SK-N-MC (cell line): Measurements from ENCODE around the gene JDP2.

Source experiments
- DNase-seq: peaks from one replicate; pipeline ENCODE4 v3.0.0-alpha.2; 2011; ENCODE audit warnings: low read depth, low spot score
- H3K27ac ChIP-seq: fragments of 200-600 bp; sonication (generic); 2 replicates; pipeline ENCODE4 v1.5.1; 2016; ENCODE audit warnings: mixed run types
- H3K36me3 ChIP-seq: fragments of 200-600 bp; sonication (generic); 2 replicates; pipeline ENCODE4 v1.6.1; 2017; ENCODE audit warnings: antibody characterized with exemption, low read length, mixed read lengths; ENCODE audit not compliant: insufficient read depth
- H3K4me3 ChIP-seq: fragments of 200-600 bp; sonication (generic); 2 replicates; pipeline ENCODE4 v1.5.1; 2016
- H3K9ac ChIP-seq: fragments of 200-600 bp; sonication (generic); 2 replicates; pipeline ENCODE4 v1.8.0; 2017; ENCODE audit warnings: mixed run types, mixed read lengths; ENCODE audit not compliant: insufficient read length
- H3K9me3 ChIP-seq: fragments of 200-600 bp; sonication (generic); 2 replicates; pipeline ENCODE4 v1.6.1; 2017; ENCODE audit warnings: low read depth, mild to moderate bottlenecking, antibody characterized with exemption, low read length, moderate library complexity, mixed read lengths
- EZH2 ChIP-seq: fragments of 200-600 bp; sonication (generic); IDR thresholded peaks from one replicate; pipeline ENCODE4 v1.6.1; 2017; ENCODE audit warnings: antibody characterized with exemption
- FOXP2 ChIP-seq: optimal IDR thresholded peaks from 2 replicates; pipeline ENCODE3; 2011; ENCODE audit warnings: mild to moderate bottlenecking, moderate library complexity; ENCODE audit not compliant: insufficient read depth; ENCODE audit errors: extremely low read length, control extremely low read depth
- POLR2AphosphoS5 ChIP-seq: IDR thresholded peaks from 2 replicates; pipeline ENCODE4 v1.6.1; 2012; ENCODE audit warnings: mild to moderate bottlenecking, low read depth, low read length, borderline replicate concordance

JDP2 gene

GRCh38 chr14:75391953-75392352 lies 35.9 kb upstream of the JDP2 start:
- no peaks in the 10 kb centered on the region for H3K36me3 ChIP-seq
- H3K27ac ChIP-seq: no peak overlapping the region
- H3K4me3 ChIP-seq: no peak overlapping the region

GRCh38 chr14:75392686-75393641 lies 34.9 kb upstream of the JDP2 start:
- no peak for DNase-seq
- TF ChIP-seq EZH2 (no peak), POLR2AphosphoS5 (no peak), FOXP2 (no peak)
- H3K9ac ChIP-seq: no peak overlapping the region

More at GRCh38 chr14:75391953-75392352, 35.9 kb upstream of the JDP2 start:
- no peak for TF ChIP-seq FOXP2
- TF ChIP-seq EZH2: no peak
- TF ChIP-seq POLR2AphosphoS5: no peak
- no peak overlapping the region for H3K9ac ChIP-seq
- H3K9me3 ChIP-seq: no peaks in the 10 kb centered on the region
- no peak for DNase-seq

DNA sequence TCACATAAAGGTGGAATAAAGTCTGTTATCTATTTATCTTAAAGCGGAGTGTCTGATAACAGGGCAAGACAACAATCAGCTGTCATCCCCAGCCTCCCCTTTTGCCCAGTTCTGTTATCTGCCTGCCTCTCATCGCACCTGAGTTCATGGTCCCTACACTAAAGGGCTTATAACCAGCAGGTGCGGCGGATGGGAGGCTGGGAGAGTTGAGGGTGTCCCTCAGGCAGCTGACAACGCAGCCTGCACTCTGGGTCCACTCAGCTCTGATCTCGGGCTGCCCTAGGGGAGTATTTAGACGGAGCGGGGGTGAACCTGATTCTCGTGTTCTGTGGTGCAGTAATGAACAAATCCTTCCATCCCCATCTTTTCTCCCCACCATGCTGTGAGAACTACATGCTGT lies 34.0 kb upstream of the JDP2 start:
- no peak for DNase-seq
- TF ChIP-seq FOXP2 (no peak), POLR2AphosphoS5 (no peak), EZH2 (no peak)

More at GRCh38 chr14:75392686-75393641, 34.9 kb upstream of the JDP2 start:
- Histone ChIP-seq H3K36me3 (no peaks in the 10 kb centered on the region), H3K27ac (no peak overlapping the region), H3K9me3 (no peaks in the 10 kb centered on the region), H3K4me3 (no peak overlapping the region)

GRCh38 chr14:75395862-75396261 lies 32.0 kb upstream of the JDP2 start:
- no peaks in the 10 kb centered on the region for H3K36me3 ChIP-seq
- no peak for DNase-seq
- TF ChIP-seq POLR2AphosphoS5 (no peak), FOXP2 (no peak), EZH2 (no peak)

More for the DNA sequence above, 34.0 kb upstream of the JDP2 start:
- Histone ChIP-seq H3K27ac (no peak overlapping the region), H3K36me3 (no peaks in the 10 kb centered on the region), H3K9me3 (no peaks in the 10 kb centered on the region), H3K9ac (no peak overlapping the region), H3K4me3 (no peak overlapping the region)

DNA sequence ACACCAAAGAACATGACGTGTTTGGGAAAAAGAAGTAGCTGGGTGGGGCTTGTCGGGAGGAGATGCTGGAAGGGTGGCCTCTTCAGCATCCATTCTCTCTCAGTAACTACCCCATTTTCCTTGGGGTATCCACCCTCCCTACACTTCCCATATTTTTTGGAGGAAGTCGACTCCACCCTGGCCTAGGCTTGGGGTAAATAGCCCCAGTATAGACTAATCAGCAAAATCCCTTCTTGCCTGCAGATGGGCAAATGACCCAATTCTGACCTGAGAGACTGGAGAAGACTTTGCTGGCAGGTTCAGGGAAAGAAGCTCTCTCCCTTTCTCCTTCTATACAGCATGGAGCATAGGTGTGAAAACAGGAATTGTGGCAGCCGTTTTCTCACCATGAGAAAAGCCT lies 28.5 kb upstream of the JDP2 start:
- no peak for DNase-seq
- Histone ChIP-seq H3K4me3 (no peak overlapping the region; the same call in 1 of the 2 replicates), H3K9ac (no peak overlapping the region)

More at GRCh38 chr14:75395862-75396261, 32.0 kb upstream of the JDP2 start:
- Histone ChIP-seq H3K27ac (no peak overlapping the region), H3K9me3 (no peaks in the 10 kb centered on the region), H3K9ac (no peak overlapping the region), H3K4me3 (no peak overlapping the region)

GRCh38 chr14:75399843-75400775 lies 27.7 kb upstream of the JDP2 start:
- peak overlapping the region; percentile 63 for H3K4me3 ChIP-seq

More for the DNA sequence above, 28.5 kb upstream of the JDP2 start:
- Histone ChIP-seq H3K27ac (no peak overlapping the region), H3K36me3 (no peaks in the 10 kb centered on the region), H3K9me3 (no peaks in the 10 kb centered on the region)
- no peak for TF ChIP-seq POLR2AphosphoS5
- no peak for TF ChIP-seq EZH2
- no peak for TF ChIP-seq FOXP2

GRCh38 chr14:75401361-75401760 lies 26.5 kb upstream of the JDP2 start:
- H3K9me3 ChIP-seq: no peaks in the 10 kb centered on the region
- TF ChIP-seq EZH2 (no peak), POLR2AphosphoS5 (no peak), FOXP2 (no peak)
- H3K27ac ChIP-seq: no peak overlapping the region
- H3K4me3 ChIP-seq: no peak overlapping the region
- H3K36me3 ChIP-seq: no peaks in the 10 kb centered on the region
- DNase-seq: no peak
- H3K9ac ChIP-seq: no peak overlapping the region

More at GRCh38 chr14:75399843-75400775, 27.7 kb upstream of the JDP2 start:
- Histone ChIP-seq H3K36me3 (no peaks in the 10 kb centered on the region), H3K9me3 (no peaks in the 10 kb centered on the region), H3K27ac (no peak overlapping the region; the same call in 1 of the 2 replicates), H3K9ac (no peak overlapping the region)
- DNase-seq: peak; percentile 64
- TF ChIP-seq EZH2: no peak
- peak; percentile 68 for TF ChIP-seq FOXP2
- peak; percentile 65 for TF ChIP-seq POLR2AphosphoS5

DNA sequence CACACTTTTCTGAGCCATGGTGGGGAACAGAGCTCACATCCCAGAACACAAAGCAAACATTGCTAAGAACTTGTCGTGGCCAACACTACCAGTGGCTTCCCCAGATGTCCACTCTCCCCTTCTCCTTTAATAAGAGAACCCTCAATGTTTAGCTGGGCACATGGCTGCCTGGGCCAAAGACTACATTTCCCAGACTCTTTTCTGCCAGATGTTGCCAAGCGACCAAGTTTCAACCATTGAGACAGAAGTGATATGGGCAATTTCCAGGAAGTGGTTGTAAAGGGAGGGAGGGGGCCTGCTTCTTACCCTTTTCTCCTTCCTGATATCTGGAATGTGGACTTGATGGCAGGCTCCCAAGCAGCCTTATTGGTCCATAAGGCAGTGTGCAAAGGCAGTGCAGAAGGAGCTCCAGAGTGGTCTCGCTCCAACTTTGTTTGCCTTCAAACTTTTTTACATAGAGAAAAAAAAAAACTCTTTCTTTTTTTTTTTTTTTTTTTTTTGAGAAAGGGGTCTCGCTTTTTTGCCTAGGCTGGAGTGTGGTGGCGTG lies 24.9 kb upstream of the JDP2 start:
- H3K4me3 ChIP-seq: no peak overlapping the region
- H3K27ac ChIP-seq: no peak overlapping the region
- H3K36me3 ChIP-seq: no peaks in the 10 kb centered on the region
- no peak for DNase-seq
- H3K9ac ChIP-seq: no peak overlapping the region
- no peaks in the 10 kb centered on the region for H3K9me3 ChIP-seq
- no peak for TF ChIP-seq EZH2
- TF ChIP-seq FOXP2: no peak
- TF ChIP-seq POLR2AphosphoS5: no peak
